Endothelial cell of umbilical vein (primary cell): ENCODE measurements around the gene PRXL2B. TPM values are rescaled to one million over a fixed set of nuclear protein-coding genes. Genes with fewer than 3 reads are reported as not detected.

ENCODE experiments used
- BruUV-seq: library from RNA; stranded (reverse); fragments of 400-500 nt; replicated peaks from 2 replicates; lab custom pipeline; 2021; lab: Mats Ljungman, UMichigan
- CTCF ChIA-PET: fragments of 300-600, 350-600 bp; sonication (Branson Sonifier 250); formaldehyde crosslinking; loops from one replicate; lab custom pipeline; 2021; ENCODE audit warnings: antibody characterized with exemption, inconsistent platforms; lab: Charles Lee
- POLR2A ChIA-PET: fragments of 300-600, 350-600 bp; sonication (Branson Sonifier 250); formaldehyde crosslinking; loops from one replicate; lab custom pipeline; 2021; ENCODE audit warnings: antibody characterized with exemption, inconsistent platforms; lab: Charles Lee
- DNase-seq: peaks from one replicate; pipeline ENCODE4 v3.0.0-alpha.2; 2011; ENCODE audit warnings: low read depth, low spot score
- FAIRE-seq: peaks from 2 replicates; lab custom pipeline; 2011; peaks lifted over from hg19 to GRCh38; lab: Jason Lieb, UNC
- H2AFZ ChIP-seq: 2 replicates; pipeline ENCODE4 v1.6.0; 2012; ENCODE audit warnings: low read depth, low read length, control low read depth, inconsistent platforms
- H3K27ac ChIP-seq: 2 replicates; pipeline ENCODE4 v1.5.1; 2011; ENCODE audit warnings: low read depth, mild to moderate bottlenecking, control low read depth, low read length, moderate library complexity; ENCODE audit not compliant: insufficient read depth
- H3K27me3 ChIP-seq, 2 experiments: 2 replicates each; pipeline versions ENCODE4 v1.6.0 to v1.6.1; 2011; ENCODE audit warnings: low read length in 2 of 2, mixed read lengths in 1 of 2; ENCODE audit not compliant: control insufficient read depth in 2 of 2, insufficient read depth in 2 of 2
- H3K36me3 ChIP-seq, 2 experiments: 2 replicates in 1 of 2; 3 replicates in 1 of 2; pipeline ENCODE4 v1.5.1; 2011; ENCODE audit warnings: low read length in 2 of 2, mild to moderate bottlenecking in 1 of 2, moderate library complexity in 1 of 2; ENCODE audit not compliant: control insufficient read depth in 2 of 2, insufficient read depth in 2 of 2; ENCODE audit errors: extremely low read depth in 1 of 2
- H3K4me1 ChIP-seq: 3 replicates; pipeline ENCODE4 v1.5.1; 2011; ENCODE audit warnings: mild to moderate bottlenecking, low read length; ENCODE audit not compliant: control insufficient read depth, insufficient read depth; ENCODE audit errors: extremely low read depth
- H3K4me2 ChIP-seq: 2 replicates; pipeline ENCODE4 v1.6.1; 2011; ENCODE audit warnings: low read length, control low read depth, mixed read lengths; ENCODE audit not compliant: insufficient read depth
- H3K4me3 ChIP-seq, 3 experiments: fragments of 200-600 bp in 1 of 3; sonication (generic), shearing (Covaris generic) in 1 of 3; replicated peaks in 1 of 3; 2 replicates each; pipeline ENCODE4 v1.5.1; 2011 to 2016; ENCODE audit warnings: control low read depth in 3 of 3, low read length in 3 of 3, mild to moderate bottlenecking in 2 of 3, inconsistent platforms in 1 of 3, low read depth in 1 of 3, moderate library complexity in 1 of 3; ENCODE audit not compliant: insufficient read depth in 1 of 3
- H3K79me2 ChIP-seq: 2 replicates; pipeline ENCODE4 v1.6.0; 2012; ENCODE audit warnings: low read length, inconsistent platforms; ENCODE audit not compliant: control insufficient read depth, insufficient read depth
- H3K9ac ChIP-seq: replicated peaks from 2 replicates; pipeline ENCODE3; 2011; ENCODE audit warnings: low read length, control low read depth; ENCODE audit not compliant: insufficient read depth; ENCODE audit errors: extremely low read depth
- H3K9me1 ChIP-seq: replicated peaks from 3 replicates; pipeline ENCODE4 v1.6.0; 2011; ENCODE audit warnings: mild to moderate bottlenecking, low read length; ENCODE audit not compliant: control insufficient read depth, insufficient read depth; ENCODE audit errors: extremely low read depth
- H3K9me3 ChIP-seq: replicated peaks from 2 replicates; pipeline ENCODE4 v1.5.1; 2012; ENCODE audit warnings: low read length, inconsistent platforms; ENCODE audit not compliant: control insufficient read depth, insufficient read depth
- H4K20me1 ChIP-seq: replicated peaks from 2 replicates; pipeline ENCODE3; 2011; ENCODE audit warnings: mild to moderate bottlenecking, low read length; ENCODE audit not compliant: control insufficient read depth, insufficient read depth; ENCODE audit errors: extremely low read depth
- EZH2 ChIP-seq: IDR thresholded peaks from 2 replicates; pipeline ENCODE4 v1.6.1; 2012; ENCODE audit warnings: borderline replicate concordance, low read depth, mild to moderate bottlenecking, moderate library complexity, low read length, inconsistent platforms; ENCODE audit not compliant: severe bottlenecking
- FOS ChIP-seq: IDR thresholded peaks from 2 replicates; pipeline ENCODE4 v1.6.1; 2011; ENCODE audit warnings: mild to moderate bottlenecking, low read length, moderate library complexity, borderline replicate concordance; ENCODE audit not compliant: insufficient read depth
- GATA2 ChIP-seq: IDR thresholded peaks from 2 replicates; pipeline ENCODE4 v1.7.0; 2011; ENCODE audit warnings: low read depth, mild to moderate bottlenecking, moderate library complexity, mixed read lengths, low read length; ENCODE audit not compliant: insufficient read length, insufficient read depth
- JUN ChIP-seq: IDR thresholded peaks from 2 replicates; pipeline ENCODE4 v1.6.1; 2011; ENCODE audit warnings: borderline replicate concordance, low read depth; ENCODE audit not compliant: insufficient read length, insufficient read depth
- MYC ChIP-seq: IDR thresholded peaks from one replicate; pipeline ENCODE4 v1.6.1; 2011; ENCODE audit warnings: mild to moderate bottlenecking, low read depth, low read length
- POLR2A ChIP-seq: IDR thresholded peaks from 2 replicates; pipeline ENCODE4 v1.6.1; 2012; ENCODE audit warnings: low read depth, mild to moderate bottlenecking, control low read depth, low read length
- POLR2AphosphoS5 ChIP-seq: IDR thresholded peaks from 2 replicates; pipeline ENCODE4 v1.6.1; 2012; ENCODE audit warnings: low read depth, mild to moderate bottlenecking, control low read depth, low read length, moderate library complexity; ENCODE audit not compliant: insufficient read depth
- dilution Hi-C: fragments of 300-500 bp; cut with MboI; formaldehyde crosslinking; loops from one replicate; pipeline ENCODE4 v1.15.0; 2019; ENCODE audit warnings: low sequenced_read_pairs; ENCODE audit not compliant: extremely low pct_ligation_motif_present
- intact Hi-C: fragments of 100-400 bp; cut with micrococcal nuclease; formaldehyde crosslinking; loops from one replicate; pipeline ENCODE4 v1.10.0; 2022
- polyA plus RNA-seq, 4 experiments: library from polyadenylated mRNA; depleted of rRNA in 3 of 4; stranded (reverse) in 3 of 4; unstranded in 1 of 4; fragments of >200 nt; gene quantifications; 2 replicates each; pipeline versions ENCODE4 v1.2.1 to v1.2.3, GENCODE V29; 2011 to 2012; ENCODE audit warnings: missing spikeins in 1 of 4
- total RNA-seq: library from RNA; stranded (reverse); gene quantifications from 2 replicates; pipeline ENCODE4 v1.2.3, GENCODE V29; 2021
- TF ChIP-seq, protein P1 (sequence below), 2 donors: IDR thresholded peaks; 1 replicate in 1 of 2; 2 replicates in 1 of 2; pipeline ENCODE4 v1.5.1; 2011; ENCODE audit warnings: low read length in 2 of 2, mild to moderate bottlenecking in 2 of 2, moderate library complexity in 2 of 2, control low read depth in 1 of 2, inconsistent platforms in 1 of 2, low read depth in 1 of 2; ENCODE audit not compliant: insufficient read depth in 1 of 2; ENCODE audit errors: extremely low read depth in 1 of 2
- TF ChIP-seq, protein P2 (sequence below): IDR thresholded peaks from 2 replicates; pipeline ENCODE4 v1.6.1; 2011; ENCODE audit not compliant: insufficient read depth, insufficient read length

Gene PRXL2B
- total and polyA plus RNA-seq, 2 donors (not counting 3 experiments of a cell fraction or from before 2014, with no cell fraction given) = 29.6 to 55.8 TPM

DNA sequence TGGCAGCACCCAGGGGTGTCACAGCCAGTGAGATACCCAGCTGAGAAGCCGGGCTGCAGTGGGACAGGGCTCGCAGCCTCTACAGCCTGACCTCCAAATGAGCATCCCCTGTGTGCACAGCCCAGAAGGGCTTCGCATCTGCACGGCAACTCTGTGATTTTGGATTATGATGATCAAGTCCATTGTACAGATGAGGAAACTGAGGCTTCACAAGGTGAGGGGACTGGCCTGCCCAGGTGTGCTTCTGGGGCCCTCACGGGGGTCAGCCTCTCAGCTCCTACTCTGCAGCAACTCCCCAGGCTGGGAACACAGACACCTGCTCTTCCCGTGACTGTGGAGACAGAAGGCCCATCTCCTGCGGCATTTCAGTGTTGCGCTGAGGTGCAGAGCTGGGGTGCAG is 47.7 kb upstream of the PRXL2B start:
- Histone ChIP-seq H3K9me1 (no peaks in the 10 kb centered on the region), H3K4me2 (no peak overlapping the region), H2AFZ (no peak overlapping the region), H3K9ac (no peak overlapping the region), H3K36me3 (no peaks in the 10 kb centered on the region), H3K79me2 (no peaks in the 10 kb centered on the region), H3K27me3 (peaks cover 0 to 1% of the 10 kb centered on the region in 2 experiments), H3K4me1 (no peaks in the 10 kb centered on the region), H4K20me1 (no peaks in the 10 kb centered on the region), H3K4me3 (no peak overlapping the region), H3K9me3 (no peaks in the 10 kb centered on the region), H3K27ac (no peak overlapping the region)
- dilution Hi-C loops (no loop called here), intact Hi-C loops (no loop called here)
- FAIRE-seq (no peak), DNase-seq (no peak)
- POLR2A ChIA-PET = no interaction called here
- no TSS peak for BruUV-seq
- CTCF ChIA-PET = no interaction called here
- TF ChIP-seq, protein P1, sequence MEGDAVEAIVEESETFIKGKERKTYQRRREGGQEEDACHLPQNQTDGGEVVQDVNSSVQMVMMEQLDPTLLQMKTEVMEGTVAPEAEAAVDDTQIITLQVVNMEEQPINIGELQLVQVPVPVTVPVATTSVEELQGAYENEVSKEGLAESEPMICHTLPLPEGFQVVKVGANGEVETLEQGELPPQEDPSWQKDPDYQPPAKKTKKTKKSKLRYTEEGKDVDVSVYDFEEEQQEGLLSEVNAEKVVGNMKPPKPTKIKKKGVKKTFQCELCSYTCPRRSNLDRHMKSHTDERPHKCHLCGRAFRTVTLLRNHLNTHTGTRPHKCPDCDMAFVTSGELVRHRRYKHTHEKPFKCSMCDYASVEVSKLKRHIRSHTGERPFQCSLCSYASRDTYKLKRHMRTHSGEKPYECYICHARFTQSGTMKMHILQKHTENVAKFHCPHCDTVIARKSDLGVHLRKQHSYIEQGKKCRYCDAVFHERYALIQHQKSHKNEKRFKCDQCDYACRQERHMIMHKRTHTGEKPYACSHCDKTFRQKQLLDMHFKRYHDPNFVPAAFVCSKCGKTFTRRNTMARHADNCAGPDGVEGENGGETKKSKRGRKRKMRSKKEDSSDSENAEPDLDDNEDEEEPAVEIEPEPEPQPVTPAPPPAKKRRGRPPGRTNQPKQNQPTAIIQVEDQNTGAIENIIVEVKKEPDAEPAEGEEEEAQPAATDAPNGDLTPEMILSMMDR (IDR thresholded peaks at IDR 0.05; ENCODE audit: extremely low read depth in 1 of 2, insufficient read depth in 1 of 2, low read depth in 1 of 2, low read length in 2 of 2) = no peak
- no peak for TF ChIP-seq JUN
- no peak for TF ChIP-seq EZH2
- TF ChIP-seq, protein P2, sequence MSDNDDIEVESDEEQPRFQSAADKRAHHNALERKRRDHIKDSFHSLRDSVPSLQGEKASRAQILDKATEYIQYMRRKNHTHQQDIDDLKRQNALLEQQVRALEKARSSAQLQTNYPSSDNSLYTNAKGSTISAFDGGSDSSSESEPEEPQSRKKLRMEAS = no peak
- TF ChIP-seq FOS = no peak
- TF ChIP-seq GATA2 = no peak
- no peak for TF ChIP-seq POLR2A
- TF ChIP-seq MYC = no peak
- no peak for TF ChIP-seq POLR2AphosphoS5
